KMS-11 (cell line): Measurements from ENCODE around the gene ZNF398.

Experiments used
- H2AFZ ChIP-seq: fragments of 200-600 bp; sonication (generic); 2 replicates; pipeline ENCODE4 v1.6.1; 2016; ENCODE audit warnings: antibody characterized with exemption, mixed run types, low read depth
- H3K27ac ChIP-seq: fragments of 200-600 bp; sonication (generic); 2 replicates; pipeline ENCODE4 v1.6.1; 2016; ENCODE audit warnings: mild to moderate bottlenecking, mixed run types
- H3K27me3 ChIP-seq: fragments of 200-600 bp; sonication (generic); 2 replicates; pipeline ENCODE4 v1.6.1; 2017; ENCODE audit warnings: mild to moderate bottlenecking, low read depth, mixed run types, moderate library complexity; ENCODE audit not compliant: insufficient read depth
- H3K36me3 ChIP-seq: fragments of 200-600 bp; sonication (generic); 2 replicates; pipeline ENCODE4 v1.6.1; 2017; ENCODE audit warnings: mild to moderate bottlenecking, mixed run types; ENCODE audit not compliant: insufficient read depth
- H3K4me1 ChIP-seq: fragments of 200-600 bp; sonication (generic); 2 replicates; pipeline ENCODE4 v1.6.1; 2016; ENCODE audit warnings: mild to moderate bottlenecking, low read depth, mixed run types; ENCODE audit not compliant: poor library complexity, severe bottlenecking
- H3K4me2 ChIP-seq: fragments of 200-600 bp; sonication (generic); 2 replicates; pipeline ENCODE4 v1.7.0; 2016; ENCODE audit warnings: mild to moderate bottlenecking, mixed run types
- H3K4me3 ChIP-seq: fragments of 200-600 bp; sonication (generic); IDR thresholded peaks from 2 replicates; pipeline ENCODE4 v1.6.1; 2017; ENCODE audit warnings: low read depth, low read length, mixed read lengths; ENCODE audit not compliant: insufficient read depth
- H3K79me2 ChIP-seq: fragments of 200-600 bp; sonication (generic); 2 replicates; pipeline ENCODE4 v1.6.1; 2016; ENCODE audit warnings: low read depth, mixed run types; ENCODE audit not compliant: insufficient read depth
- H3K9ac ChIP-seq: fragments of 200-600 bp; sonication (generic); 2 replicates; pipeline ENCODE4 v1.6.1; 2016; ENCODE audit warnings: mild to moderate bottlenecking, mixed run types
- H4K20me1 ChIP-seq: fragments of 200-600 bp; sonication (generic); 2 replicates; pipeline ENCODE4 v1.6.1; 2016; ENCODE audit warnings: mild to moderate bottlenecking, mixed run types; ENCODE audit not compliant: insufficient read depth
- TF ChIP-seq, protein P1 (sequence below): fragments of 200-600 bp; sonication (generic); conservative IDR thresholded peaks from 2 replicates; pipeline ENCODE4 v1.6.1; 2017; ENCODE audit warnings: low read depth, mild to moderate bottlenecking, antibody characterized with exemption, low read length, moderate library complexity, mixed read lengths

Gene ZNF398

DNA sequence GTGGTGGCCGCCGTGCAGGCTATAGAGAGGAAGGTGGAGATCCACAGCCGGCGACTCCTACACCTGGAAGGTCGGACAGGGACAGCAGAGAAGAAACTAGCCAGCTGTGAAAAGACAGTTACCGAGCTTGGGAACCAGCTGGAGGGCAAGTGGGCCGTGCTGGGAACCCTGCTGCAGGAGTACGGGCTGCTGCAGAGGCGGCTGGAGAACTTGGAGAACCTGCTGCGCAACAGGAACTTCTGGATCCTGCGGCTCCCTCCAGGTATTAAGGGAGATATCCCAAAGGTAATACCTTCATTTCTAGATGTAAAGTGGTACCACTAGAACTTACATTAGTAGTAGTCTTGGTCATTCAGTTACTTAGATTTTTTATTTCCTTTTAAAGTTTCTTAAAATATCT lies 6.8 kb downstream of the ZNF398 start:
- H3K36me3 ChIP-seq, result no peaks in the 10 kb centered on the region; the same call in 1 of the 2 replicates
- peaks cover 32% of the 10 kb centered on the region for H3K79me2 ChIP-seq

DNA sequence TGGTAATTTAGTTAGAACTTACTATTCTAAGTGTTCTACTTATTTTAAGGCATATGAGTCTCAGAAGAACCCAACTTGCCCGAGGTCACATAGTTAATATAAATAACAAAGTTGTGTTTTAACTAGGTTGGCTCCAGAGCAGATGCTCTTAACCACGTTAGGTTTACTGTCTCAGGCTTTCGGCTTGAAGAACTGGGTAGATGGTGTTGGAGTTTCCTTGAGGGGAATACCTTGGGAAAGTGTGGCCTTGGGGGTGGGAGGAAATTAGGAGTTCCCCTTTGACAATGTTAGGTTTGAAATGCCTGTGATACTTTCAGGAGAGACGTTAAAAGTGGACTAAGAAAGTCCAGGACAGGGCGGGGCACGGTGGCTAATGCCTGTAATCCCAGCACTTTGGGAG lies 9.6 kb downstream of the ZNF398 start:
- Histone ChIP-seq H2AFZ (no peak overlapping the region), H3K27ac (no peak overlapping the region), H3K79me2 (peaks cover 6% of the 10 kb centered on the region; the same call in 1 of the 2 replicates), H3K4me1 (no peaks in the 10 kb centered on the region), H3K9ac (no peak overlapping the region), H3K4me3 (no peak overlapping the region), H4K20me1 (no peaks in the 10 kb centered on the region), H3K4me2 (no peak overlapping the region), H3K27me3 (no peaks in the 10 kb centered on the region), H3K36me3 (no peaks in the 10 kb centered on the region; the same call in 1 of the 2 replicates)
- TF ChIP-seq, protein P1, sequence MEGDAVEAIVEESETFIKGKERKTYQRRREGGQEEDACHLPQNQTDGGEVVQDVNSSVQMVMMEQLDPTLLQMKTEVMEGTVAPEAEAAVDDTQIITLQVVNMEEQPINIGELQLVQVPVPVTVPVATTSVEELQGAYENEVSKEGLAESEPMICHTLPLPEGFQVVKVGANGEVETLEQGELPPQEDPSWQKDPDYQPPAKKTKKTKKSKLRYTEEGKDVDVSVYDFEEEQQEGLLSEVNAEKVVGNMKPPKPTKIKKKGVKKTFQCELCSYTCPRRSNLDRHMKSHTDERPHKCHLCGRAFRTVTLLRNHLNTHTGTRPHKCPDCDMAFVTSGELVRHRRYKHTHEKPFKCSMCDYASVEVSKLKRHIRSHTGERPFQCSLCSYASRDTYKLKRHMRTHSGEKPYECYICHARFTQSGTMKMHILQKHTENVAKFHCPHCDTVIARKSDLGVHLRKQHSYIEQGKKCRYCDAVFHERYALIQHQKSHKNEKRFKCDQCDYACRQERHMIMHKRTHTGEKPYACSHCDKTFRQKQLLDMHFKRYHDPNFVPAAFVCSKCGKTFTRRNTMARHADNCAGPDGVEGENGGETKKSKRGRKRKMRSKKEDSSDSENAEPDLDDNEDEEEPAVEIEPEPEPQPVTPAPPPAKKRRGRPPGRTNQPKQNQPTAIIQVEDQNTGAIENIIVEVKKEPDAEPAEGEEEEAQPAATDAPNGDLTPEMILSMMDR, result no peak

More for the DNA sequence above, 6.8 kb downstream of the ZNF398 start:
- Histone ChIP-seq H2AFZ (no peak overlapping the region), H3K4me2 (no peak overlapping the region), H3K27ac (no peak overlapping the region), H3K4me3 (no peak overlapping the region), H3K27me3 (no peaks in the 10 kb centered on the region), H3K9ac (no peak overlapping the region), H3K4me1 (no peaks in the 10 kb centered on the region), H4K20me1 (no peaks in the 10 kb centered on the region)
- TF ChIP-seq, protein P1, result no peak

DNA sequence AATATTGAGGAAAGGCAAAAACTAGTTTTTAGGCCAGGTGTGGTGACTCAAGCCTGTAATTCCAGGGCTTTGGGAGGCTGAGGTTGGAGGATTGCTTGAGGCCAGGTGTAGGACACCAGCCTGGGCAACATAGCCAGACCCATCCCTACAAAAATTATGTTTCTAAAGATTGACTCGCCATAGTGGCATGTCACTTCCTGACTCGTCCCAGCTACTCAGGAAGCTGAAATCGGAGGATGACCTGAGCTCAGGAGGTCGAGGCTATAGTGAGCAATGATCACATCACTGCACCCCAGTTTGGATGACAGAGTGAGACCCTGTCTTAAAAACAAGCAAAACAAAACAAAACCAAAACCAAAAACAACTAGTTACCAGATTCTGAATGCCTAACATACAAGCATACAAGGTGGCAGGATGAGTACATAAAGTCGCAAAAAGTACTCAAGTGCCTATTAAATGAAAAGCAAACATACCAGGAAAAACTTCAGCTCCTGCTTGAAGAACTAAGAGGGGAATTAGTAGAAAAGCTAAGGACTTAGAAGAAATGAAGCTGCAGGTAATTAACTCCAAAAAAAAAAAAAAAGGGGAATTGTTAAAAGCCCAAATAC lies 14.1 kb downstream of the ZNF398 start:
- TF ChIP-seq, protein P1, result no peak
- Histone ChIP-seq H4K20me1 (no peaks in the 10 kb centered on the region), H3K27ac (no peak overlapping the region), H3K4me3 (no peak overlapping the region), H3K79me2 (no peaks in the 10 kb centered on the region), H3K4me2 (no peak overlapping the region), H3K27me3 (no peaks in the 10 kb centered on the region), H2AFZ (no peak overlapping the region), H3K36me3 (no peaks in the 10 kb centered on the region; the same call in 1 of the 2 replicates), H3K4me1 (no peaks in the 10 kb centered on the region), H3K9ac (no peak overlapping the region)

DNA sequence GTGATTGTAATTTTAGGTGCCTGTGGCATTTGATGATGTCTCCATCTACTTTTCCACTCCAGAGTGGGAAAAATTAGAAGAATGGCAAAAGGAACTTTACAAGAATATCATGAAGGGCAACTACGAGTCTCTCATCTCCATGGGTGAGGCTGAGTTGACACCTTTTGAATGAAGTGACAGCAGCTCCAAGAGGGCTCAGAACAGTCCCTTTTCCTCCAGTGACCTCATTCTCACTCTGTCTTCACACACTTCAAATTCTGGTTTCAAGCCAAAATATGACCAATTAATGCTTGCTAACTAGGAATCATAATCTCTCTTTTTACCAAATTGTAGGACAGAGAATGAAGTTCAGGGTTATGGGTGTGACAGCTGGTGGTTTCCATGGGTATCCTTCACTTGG lies 18.9 kb downstream of the ZNF398 start:
- no peak overlapping the region for H3K4me2 ChIP-seq
- peaks cover 12% of the 10 kb centered on the region; the same call in 1 of the 2 replicates for H3K36me3 ChIP-seq
- no peak overlapping the region for H3K9ac ChIP-seq
- H4K20me1 ChIP-seq, result no peaks in the 10 kb centered on the region
- TF ChIP-seq, protein P1, result no peak
- no peak overlapping the region for H3K4me3 ChIP-seq
- no peak overlapping the region for H2AFZ ChIP-seq
- H3K27me3 ChIP-seq, result no peaks in the 10 kb centered on the region
- no peak overlapping the region for H3K27ac ChIP-seq
- H3K4me1 ChIP-seq, result no peaks in the 10 kb centered on the region
- no peaks in the 10 kb centered on the region for H3K79me2 ChIP-seq
